Sigmoid colon (tissue), 4 donors: Measurements from ENCODE around the gene TMEM204.

Experiments
- POLR2A ChIP-seq, 2 donors: fragments of 450-650 bp; IDR thresholded peaks; one replicate each; pipeline ENCODE4 v1.6.1; 2016; ENCODE audit warnings: antibody characterized with exemption in 2 of 2, mild to moderate bottlenecking in 2 of 2, moderate library complexity in 2 of 2
- POLR2AphosphoS5 ChIP-seq, 4 donors: sonication (generic); formaldehyde crosslinking; IDR thresholded peaks; one replicate each; pipeline ENCODE4 v1.6.1; 2017; ENCODE audit warnings: antibody characterized with exemption in 4 of 4
- TF ChIP-seq, protein P1 (sequence below), 4 experiments: fragments of 450-650 bp in 3 of 4; fragments of 200-600 bp in 1 of 4; IDR thresholded peaks; one replicate each; pipeline ENCODE4 v1.5.1; 2016 to 2019; ENCODE audit warnings: antibody characterized with exemption in 4 of 4, mild to moderate bottlenecking in 3 of 4, moderate library complexity in 2 of 4

DNA sequence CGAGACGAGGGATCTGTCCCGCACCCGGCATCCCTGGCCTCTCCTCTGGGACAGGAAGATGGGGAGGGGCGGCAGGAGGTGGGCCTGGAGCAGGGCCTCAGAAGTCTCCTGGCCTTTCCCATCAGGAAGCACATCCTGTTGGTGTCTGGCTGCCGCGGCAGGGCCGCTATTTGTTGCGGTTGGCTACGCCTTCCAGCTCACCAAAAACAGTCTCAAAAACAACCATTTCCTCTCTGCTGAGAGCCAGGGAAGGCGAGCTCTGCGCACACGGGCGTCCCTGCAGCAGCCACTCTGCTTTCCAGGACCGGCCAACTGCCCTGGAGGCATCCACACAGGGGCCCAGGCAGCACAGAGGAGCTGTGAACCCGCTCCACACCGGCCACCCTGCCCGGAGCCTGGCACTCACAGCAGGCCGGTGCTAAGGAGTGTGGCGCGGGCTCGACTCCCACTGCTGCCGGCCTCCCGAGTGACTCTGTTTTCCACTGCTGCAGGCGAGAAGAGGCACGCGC is at the start of gene TMEM204:
- TF ChIP-seq POLR2A (IDR thresholded peaks at IDR 0.05), result peak; percentile 31 to 32
- TF ChIP-seq, protein P1, sequence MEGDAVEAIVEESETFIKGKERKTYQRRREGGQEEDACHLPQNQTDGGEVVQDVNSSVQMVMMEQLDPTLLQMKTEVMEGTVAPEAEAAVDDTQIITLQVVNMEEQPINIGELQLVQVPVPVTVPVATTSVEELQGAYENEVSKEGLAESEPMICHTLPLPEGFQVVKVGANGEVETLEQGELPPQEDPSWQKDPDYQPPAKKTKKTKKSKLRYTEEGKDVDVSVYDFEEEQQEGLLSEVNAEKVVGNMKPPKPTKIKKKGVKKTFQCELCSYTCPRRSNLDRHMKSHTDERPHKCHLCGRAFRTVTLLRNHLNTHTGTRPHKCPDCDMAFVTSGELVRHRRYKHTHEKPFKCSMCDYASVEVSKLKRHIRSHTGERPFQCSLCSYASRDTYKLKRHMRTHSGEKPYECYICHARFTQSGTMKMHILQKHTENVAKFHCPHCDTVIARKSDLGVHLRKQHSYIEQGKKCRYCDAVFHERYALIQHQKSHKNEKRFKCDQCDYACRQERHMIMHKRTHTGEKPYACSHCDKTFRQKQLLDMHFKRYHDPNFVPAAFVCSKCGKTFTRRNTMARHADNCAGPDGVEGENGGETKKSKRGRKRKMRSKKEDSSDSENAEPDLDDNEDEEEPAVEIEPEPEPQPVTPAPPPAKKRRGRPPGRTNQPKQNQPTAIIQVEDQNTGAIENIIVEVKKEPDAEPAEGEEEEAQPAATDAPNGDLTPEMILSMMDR (IDR thresholded peaks at IDR 0.05), result no peak
- peak; percentile 49 to 88 (median 84) for TF ChIP-seq POLR2AphosphoS5 (IDR thresholded peaks at IDR 0.05)
